ENCODE results near the gene SLC66A2.

- TF ChIP-seq SIX4 (CRISPR knock-in tag; IDR thresholded peaks at IDR 0.05), result no peak
- no peak for TF ChIP-seq GATAD2A (CRISPR knock-in tag; IDR thresholded peaks at IDR 0.05)
- no peak for TF ChIP-seq CEBPB (IDR thresholded peaks at IDR 0.05; ENCODE audit: borderline replicate concordance, low read depth, low read length)
- no peak for TF ChIP-seq CTCF (CRISPR knock-in tag; IDR thresholded peaks at IDR 0.05)
- no peak for TF ChIP-seq HNRNPL (IDR thresholded peaks at IDR 0.05; ENCODE audit: low read depth, low read length)
- no peak for TF ChIP-seq PHF8 (CRISPR knock-in tag; IDR thresholded peaks at IDR 0.05)
- TF ChIP-seq PTBP1 (IDR thresholded peaks at IDR 0.05; ENCODE audit: low read depth, low read length, poor library complexity, severe bottlenecking), result no peak
- no peak for TF ChIP-seq STAT6 (CRISPR knock-in tag; IDR thresholded peaks at IDR 0.05; ENCODE audit: borderline replicate concordance)
These were observed 32.3 kb upstream of the SLC66A2 start for GRCh38 chr18:79983793-79984192.
